ENCODE results near the gene TPM3.
"Not testable (repeated sequence)": the region's sequence is repeated elsewhere in the genome, so short reads cannot be mapped to it uniquely, and the experiment has no call there.

The TPM3 gene

DNA sequence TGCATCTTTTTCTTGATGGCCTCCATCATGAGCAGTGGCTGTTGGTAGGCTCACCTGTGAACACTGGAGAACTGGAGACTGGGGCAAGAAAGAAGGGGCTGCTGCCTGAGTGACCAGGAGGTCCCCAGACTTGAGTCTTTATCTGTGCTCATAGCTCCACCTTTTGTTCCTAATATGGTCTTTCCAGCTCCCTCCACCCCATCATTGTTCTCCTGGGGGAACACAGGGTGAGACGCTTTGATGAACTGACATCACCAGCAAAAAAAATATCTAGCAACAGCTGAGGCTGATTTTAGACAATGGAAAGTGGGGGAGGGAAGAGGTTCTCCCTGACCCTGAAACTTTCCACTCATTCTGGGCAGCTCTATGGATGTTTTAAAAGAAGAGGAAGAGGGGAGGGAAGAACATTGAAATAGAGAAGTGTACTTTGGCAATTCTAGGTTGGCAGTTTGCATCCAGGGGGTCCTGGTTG lies at the start of gene TPM3:
TPM3 (minus strand) TSS at position 111 of the 472 bp plus-strand sequence; CDS start at position 29, 82 bp downstream.
- DNase-seq (ENCODE audit: low read depth in 3 of 3) = no peak

DNA sequence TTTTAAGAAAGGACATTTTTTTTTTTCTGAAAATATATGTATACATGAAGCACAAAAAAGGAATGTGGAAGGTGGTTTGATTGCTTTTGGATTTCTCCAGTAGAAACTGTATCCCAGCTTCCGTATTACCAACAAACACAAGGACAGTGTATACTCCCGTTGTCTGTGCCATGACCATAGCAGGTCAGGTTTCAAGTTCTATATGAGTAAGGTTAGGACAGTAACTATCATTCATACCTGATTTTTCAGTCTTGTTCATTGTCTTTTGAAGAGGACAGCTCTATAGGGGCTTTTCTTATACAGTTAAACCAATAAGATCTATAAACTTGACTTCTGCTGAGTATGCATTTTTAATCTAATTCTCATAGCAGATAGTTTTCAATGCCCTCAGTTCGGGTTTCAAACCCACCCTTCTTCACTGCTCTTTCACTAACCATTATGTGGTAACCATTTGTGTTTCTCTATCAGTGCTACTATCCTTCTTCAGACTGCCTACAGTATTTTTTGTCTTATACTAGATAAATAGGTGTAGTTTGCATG lies 48.5 kb upstream of the TPM3 start:
- DNase-seq (ENCODE audit: low read depth in 3 of 3) = no peak

- no peak for DNase-seq (ENCODE audit: low read depth in 3 of 3)
These were observed 47.6 kb upstream of the TPM3 start for GRCh38 chr1:154239491-154239890.

GRCh38 chr1:154237880-154238506 lies 46.1 kb upstream of the TPM3 start:
- DNase-seq (ENCODE audit: low read depth in 3 of 3) = no peak

DNA sequence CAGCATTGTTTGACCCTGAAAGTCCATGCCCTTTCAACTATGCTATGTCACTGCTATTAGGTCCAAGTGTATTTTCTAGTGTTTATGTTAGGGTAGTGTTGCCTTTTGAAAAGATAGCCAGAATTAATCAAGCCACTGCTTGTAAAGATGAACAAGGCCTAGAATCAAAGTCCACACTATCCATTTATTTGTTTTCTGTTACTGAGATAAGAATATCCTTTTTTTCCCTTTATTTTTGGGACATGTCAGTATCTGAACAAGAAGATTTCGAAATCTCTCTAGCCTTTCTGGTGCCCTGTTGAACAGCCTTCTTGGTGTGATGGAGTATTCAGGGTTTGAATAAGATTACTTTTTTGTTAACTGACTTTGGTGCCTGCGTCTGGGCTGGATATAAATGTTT lies 45.5 kb upstream of the TPM3 start:
- no peak for DNase-seq (ENCODE audit: low read depth in 3 of 3)

- DNase-seq (ENCODE audit: low read depth in 3 of 3) = no peak
These were observed 45.0 kb upstream of the TPM3 start for GRCh38 chr1:154236855-154237254.

DNA sequence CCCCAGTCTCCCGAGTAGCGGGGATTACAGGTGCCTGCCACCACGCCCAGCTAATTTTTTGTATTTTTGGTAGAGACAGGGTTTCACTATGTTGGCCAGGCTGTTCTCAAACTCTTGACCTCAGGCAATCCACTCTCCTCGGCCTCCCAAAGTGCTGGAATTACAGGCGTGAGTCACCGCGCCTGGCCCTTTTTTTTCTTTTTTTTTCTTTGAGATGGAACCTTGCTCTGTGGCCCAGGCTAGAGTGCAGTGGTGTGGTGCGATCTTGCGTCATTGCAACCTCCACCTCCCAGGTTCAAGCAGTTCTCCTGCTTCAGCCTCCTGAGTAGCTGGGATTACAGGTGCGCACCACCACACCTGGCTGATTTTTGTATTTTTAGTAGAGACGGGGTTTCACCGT lies 41.2 kb upstream of the TPM3 start:
- not testable (repeated sequence) for DNase-seq (ENCODE audit: low read depth in 3 of 3)

- DNase-seq (ENCODE audit: low read depth in 3 of 3) = not testable (repeated sequence)
These were observed 39.2 kb upstream of the TPM3 start for GRCh38 chr1:154231112-154231511.

DNA sequence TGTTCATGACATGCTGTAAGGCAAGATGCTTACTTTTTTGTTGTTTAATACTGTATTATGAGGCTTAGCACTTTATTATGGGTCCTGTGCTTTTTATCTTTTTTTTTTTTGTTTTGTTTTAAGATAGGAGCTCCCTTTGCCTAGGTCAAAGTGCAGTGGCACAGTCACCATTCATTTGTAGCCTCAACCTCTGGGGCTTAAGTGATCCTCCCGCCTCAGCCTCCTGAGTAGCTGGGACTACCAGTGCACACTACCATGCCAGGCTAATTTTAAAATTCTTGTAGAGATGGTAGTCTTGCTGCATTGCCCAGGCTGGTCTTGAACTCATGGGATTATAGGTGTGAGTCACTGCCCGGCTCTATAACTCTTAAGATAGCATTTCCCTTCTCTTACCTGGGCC lies 33.5 kb upstream of the TPM3 start:
- no peak for DNase-seq (ENCODE audit: low read depth in 3 of 3)

DNA sequence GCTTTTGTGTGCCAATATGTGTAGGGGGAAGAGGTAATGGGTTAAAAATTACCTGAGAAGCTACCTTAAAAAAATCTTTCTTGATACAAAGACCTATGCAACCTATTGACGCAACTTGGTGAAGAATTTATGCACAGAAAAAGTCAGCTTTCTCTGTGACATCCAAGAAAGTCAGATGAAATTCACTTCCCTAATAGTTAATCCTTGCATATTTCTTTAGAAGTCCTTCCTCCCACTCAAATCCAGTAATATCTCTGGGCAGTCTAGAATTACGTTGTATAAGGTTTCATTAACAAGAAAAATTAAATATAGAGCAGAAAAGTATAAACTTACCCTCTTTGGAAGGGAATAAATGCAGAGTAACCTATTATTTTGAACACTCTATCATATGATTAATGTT lies 31.7 kb upstream of the TPM3 start:
- DNase-seq (ENCODE audit: low read depth in 3 of 3) = no peak

DNA sequence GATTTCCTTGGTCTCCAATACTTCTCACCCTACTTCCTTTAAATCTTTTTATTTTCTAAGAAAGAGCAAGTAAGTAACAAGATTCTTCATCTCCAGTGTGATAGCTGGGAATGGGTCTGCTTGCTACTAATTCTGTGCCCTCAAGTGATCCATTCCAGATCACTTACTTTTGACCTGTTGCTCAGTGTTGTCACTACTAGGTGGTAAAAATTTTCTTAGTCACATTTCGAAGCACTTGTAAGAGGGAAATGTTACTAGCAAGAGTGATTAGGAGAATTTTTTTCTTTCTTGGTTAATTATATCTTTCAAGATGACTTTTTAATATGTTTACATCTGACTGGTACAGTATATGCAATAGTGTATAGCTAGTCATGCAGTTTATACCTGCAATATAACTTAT lies 31.0 kb upstream of the TPM3 start:
- DNase-seq (ENCODE audit: low read depth in 3 of 3) = no peak

DNA sequence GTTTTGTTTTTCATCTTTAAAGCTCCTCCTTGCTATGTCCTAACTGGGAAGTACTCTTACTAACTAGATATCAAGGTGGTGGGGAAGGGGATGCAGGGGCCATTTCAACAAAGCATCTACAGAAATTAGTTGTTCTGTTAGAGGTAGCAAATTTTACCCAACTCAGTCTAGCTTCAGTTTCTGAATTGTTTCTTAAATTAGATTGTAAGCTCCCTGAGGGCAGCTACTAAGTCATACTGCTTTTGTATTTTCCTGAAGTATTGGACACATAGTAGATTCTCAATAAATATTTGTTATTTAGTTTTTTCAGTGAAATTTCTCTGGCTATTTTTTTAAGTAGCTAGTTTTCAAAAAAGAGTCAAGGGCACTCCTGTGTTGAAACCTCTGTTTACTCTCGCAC lies 30.6 kb upstream of the TPM3 start:
- no peak for DNase-seq (ENCODE audit: low read depth in 3 of 3)

DNA sequence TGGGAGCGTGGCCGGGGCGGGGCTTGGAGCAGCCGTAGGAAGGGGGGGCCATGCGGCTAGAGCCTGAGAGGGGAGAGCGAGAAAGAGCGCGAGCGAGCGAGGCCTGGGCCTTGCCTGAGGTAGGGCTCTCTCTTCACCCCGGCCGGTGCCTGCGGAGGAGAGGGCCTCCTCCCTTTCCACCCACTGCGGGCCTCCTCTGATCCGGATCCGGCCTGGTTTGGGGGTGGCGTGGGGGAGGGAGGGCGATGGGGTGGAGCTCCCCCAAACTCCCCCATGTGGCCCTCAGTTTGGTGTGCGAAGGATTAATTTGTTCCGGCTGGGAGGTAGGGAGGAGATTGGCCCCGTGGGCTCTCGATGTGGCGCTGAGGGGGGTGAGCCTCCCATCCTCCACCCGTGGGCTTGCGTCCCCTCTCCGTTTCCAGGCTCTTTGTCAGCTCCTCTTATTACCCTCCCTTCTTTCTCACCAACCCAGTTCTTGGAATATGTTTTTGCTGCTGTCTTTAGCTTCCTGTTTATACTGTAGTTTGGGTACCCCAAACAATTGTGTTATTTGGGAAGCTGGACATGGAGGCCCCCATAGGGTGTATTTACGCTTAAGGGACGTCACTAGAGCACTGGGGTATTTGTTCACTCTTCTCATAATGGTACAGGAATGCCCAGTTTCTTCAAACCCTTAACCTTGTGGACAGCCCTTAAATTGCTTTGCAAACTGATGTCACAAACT lies 29.5 kb upstream of the TPM3 start:
- DNase-seq (ENCODE audit: low read depth in 3 of 3) = peak; percentile 54 to 67 (median 62)

DNA sequence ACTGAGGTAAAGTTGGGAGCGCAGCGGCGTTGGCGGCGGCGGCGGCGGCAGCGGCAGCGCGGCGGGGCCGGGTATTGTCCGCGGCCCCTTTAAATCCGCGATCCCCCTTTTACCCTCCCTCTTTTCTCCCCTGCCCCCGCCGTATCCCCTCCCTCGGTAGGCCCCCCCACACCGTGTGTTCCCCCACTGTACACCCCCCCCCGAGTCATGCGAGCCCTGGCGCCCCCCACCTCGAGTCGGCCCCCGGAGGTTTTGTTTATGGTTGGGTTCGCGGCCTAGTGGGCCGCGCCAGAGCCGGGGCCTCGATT lies 29.0 kb upstream of the TPM3 start:
- DNase-seq (ENCODE audit: low read depth in 3 of 3) = no peak

DNA sequence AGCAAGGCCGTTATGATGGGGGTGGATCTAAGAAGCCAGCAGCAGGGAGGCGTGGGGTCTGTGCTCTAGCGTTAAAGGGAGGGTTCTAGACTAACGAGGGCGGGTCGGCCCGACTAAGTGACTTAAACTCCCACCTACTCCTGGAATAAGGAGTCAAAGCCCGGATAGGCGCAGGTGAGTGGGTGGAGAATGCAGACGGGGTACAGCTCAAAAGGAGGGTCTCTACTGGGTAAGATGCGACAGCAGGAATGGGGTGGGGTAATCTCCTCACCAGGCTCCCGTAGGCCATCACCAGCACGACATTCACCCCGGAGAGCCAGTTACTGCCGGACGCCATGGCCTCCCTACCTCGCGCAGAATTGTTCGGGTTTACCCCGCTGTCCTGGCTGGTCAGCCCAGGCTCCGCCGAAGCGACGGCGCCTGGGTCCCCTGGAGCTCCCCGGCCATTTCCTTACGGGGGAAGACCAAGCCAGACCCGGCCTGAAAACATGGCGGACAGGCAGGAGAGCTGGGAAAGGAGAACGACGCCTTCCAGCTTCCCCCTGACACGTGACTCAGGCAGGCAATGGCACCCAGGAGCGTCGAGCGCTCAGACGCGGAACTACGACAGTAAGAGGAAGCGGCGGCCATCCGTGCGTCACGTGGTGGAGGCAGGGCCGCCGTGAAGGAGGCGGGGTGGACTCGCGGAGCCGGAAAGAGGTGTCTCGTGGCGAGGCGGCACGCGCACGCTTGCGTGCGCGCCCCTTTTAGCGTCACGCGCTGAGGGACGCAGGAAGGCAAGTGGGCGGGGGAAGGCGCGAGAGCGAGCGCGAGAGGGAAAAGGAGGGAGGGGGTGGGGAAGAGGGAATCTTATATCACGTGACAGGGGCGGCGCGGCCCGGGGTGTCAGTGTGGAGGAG lies 28.4 kb upstream of the TPM3 start, which contains the start of gene UBAP2L:
UBAP2L (plus strand) TSS at position 885 of the 899 bp plus-strand sequence. CDS start 4,169 bp downstream, outside the sequence.
- DNase-seq (ENCODE audit: low read depth in 3 of 3) = peak; percentile 94 to 98 (median 97)

DNA sequence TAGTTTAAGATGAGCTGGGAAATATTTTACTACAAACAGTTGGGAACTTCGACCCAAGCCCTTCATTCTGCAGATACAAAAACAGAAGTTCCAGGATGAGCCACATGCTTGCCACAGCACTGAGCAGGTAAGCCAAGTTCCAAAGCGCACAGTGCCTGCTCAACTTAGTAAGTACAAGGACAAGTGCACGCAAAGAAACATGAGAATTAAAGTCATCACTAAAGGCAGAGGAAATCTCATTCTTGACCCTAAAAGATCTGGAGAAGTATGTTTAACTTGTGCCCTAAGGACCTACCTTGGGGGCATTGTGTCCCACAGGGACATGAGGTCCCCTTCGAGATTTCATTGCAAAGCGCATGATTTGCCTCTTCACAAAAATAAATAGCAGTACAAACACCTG lies 27.6 kb upstream of the TPM3 start:
- DNase-seq (ENCODE audit: low read depth in 3 of 3) = no peak

GRCh38 chr1:154218545-154218944 lies 26.6 kb upstream of the TPM3 start:
- DNase-seq (ENCODE audit: low read depth in 3 of 3) = no peak

DNA sequence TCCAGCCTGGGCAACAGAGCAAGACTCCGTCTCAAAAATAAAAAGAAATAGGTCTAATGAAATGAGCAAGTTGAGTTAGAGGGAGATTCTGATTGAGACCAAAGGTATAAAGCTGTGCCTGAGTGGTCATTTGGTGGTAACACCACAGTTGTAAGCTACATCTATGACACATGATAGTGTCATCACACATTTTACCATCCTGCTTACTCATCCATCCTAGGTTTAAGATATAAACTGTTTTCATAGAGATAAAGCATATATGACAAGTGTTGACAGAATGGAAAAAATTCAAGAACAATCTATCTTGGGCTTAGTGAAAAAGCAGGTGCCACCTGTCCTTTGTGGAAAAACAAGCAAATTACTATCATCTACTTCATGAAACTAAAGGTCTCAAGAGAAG lies 21.4 kb upstream of the TPM3 start:
- no peak for DNase-seq (ENCODE audit: low read depth in 3 of 3)

DNA sequence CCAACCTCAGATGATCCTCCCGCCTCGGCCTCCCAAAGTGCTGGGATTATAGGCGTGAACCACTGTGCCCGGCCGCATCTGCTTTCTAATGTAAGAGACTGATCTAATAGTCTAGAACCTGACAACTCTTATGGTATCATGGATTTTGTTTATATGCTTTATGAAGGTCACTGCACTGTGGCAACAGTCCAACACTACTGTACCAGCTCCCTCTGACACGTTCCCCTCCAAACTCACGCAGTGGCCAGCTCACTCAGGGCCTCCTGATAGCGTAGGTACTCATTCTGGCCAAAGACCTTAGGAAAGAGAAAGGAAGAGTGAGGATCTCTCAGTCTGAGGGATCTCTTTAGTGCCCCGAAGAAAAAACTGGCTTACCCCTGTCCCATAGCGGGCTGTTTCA lies 20.2 kb upstream of the TPM3 start:
- no peak for DNase-seq (ENCODE audit: low read depth in 3 of 3)

DNA sequence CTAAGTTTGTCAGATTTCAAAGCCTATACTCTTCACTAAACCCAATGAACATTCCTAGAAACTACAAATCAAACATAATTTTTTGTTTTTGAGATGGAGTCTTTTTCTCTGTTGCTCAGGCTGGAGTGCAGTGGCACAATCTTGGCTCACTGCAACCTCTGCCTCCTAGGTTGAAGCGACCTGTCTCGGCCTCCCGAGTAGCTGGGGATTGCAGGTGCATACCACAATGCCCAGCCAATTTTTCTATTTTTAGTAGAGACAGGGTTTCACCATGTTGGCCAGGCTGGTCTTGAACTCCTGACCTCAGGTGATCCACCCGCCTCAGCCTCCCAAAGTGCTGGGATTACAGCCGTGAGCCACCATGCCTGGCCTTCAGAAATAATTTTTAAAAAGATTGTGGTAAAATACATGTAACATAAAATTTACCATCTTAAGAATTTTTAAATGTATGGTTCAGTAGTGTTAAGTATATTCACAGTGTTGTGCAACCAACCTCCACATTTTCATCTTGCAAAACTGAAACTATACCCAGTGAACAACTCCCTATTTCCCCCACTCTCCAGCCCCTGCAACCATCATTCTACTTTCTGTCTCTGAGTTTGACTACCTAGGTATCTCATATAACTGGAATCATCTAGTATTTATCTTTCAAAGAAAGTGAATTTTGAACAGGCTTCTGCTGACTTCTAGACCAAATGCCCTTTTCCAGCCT lies 16.9 kb upstream of the TPM3 start:
- no peak for DNase-seq (ENCODE audit: low read depth in 3 of 3)

GRCh38 chr1:154207262-154207661 lies 15.4 kb upstream of the TPM3 start:
- no peak for DNase-seq (ENCODE audit: low read depth in 3 of 3)

DNA sequence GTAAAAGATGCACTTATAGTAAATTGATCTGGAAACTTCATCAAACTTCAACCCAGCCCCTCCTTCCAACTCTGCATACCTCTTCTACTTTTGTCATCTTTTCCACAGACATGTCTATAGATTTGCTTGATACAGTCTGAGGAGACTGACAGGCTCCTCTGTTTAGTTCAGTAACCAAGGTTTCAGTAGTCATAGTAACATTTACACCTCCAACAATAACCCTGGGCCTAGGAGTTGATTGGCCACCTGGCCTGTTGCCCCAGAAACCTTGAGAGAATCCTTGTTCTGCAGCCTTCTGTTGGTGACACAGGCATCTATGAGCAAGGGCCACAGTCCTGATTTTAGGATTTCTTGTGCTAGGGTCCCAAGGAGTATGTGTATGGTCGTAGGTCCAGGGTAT lies 14.3 kb upstream of the TPM3 start, which contains the start of gene CFAP141:
CFAP141 (minus strand) TSS at position 138 of the 400 bp plus-strand sequence; CDS start at position 112, 26 bp downstream.
- DNase-seq (ENCODE audit: low read depth in 3 of 3) = no peak
